Vagina (tissue), 2 donors: ENCODE measurements around the gene CPEB2. TPM values are rescaled to one million over a fixed set of nuclear protein-coding genes. Genes with fewer than 3 reads are reported as not detected.

Experiments
- DNase-seq, 2 donors: peaks; one replicate each; pipeline ENCODE4 v3.0.0-alpha.2; 2017; ENCODE audit errors: extremely low spot score in 2 of 2
- H3K27ac ChIP-seq: fragments of 200-600 bp; sonication (generic); one replicate; pipeline ENCODE4 v1.5.1; 2019
- H3K27me3 ChIP-seq: fragments of 200-600 bp; sonication (generic); one replicate; pipeline ENCODE4 v1.5.1; 2019
- H3K36me3 ChIP-seq, 2 donors: fragments of 200-600 bp; sonication (generic); one replicate each; pipeline ENCODE4 v1.5.1; 2017 to 2019
- H3K4me1 ChIP-seq: fragments of 200-600 bp; sonication (generic); one replicate; pipeline ENCODE4 v1.5.1; 2019
- H3K4me3 ChIP-seq, 2 donors: fragments of 200-600 bp; sonication (generic); 1 replicate in 1 of 2; 2 replicates in 1 of 2; pipeline ENCODE4 v1.5.1; 2016 to 2019
- H3K9me3 ChIP-seq: fragments of 200-600 bp; sonication (generic); one replicate; pipeline ENCODE4 v1.5.1; 2019
- POLR2A ChIP-seq, 2 donors: fragments of 450-650 bp; IDR thresholded peaks; one replicate each; pipeline ENCODE4 v1.6.1; 2017; ENCODE audit warnings: antibody characterized with exemption in 2 of 2, mild to moderate bottlenecking in 2 of 2, moderate library complexity in 2 of 2
- POLR2AphosphoS5 ChIP-seq, 2 donors: sonication (generic); formaldehyde crosslinking; IDR thresholded peaks; one replicate each; pipeline ENCODE4 v1.9.0; 2017; ENCODE audit warnings: antibody characterized with exemption in 2 of 2, mild to moderate bottlenecking in 2 of 2, low read depth in 1 of 2; ENCODE audit not compliant: insufficient read depth in 1 of 2
- intact Hi-C: fragments of 100-400 bp; cut with DNase I; formaldehyde crosslinking; loops from one replicate; pipeline ENCODE4 v1.15.1; 2023
- total RNA-seq: library from RNA; depleted of rRNA; stranded (reverse); fragments of >200 nt; gene quantifications from one replicate; pipeline ENCODE4 v1.2.3, GENCODE V29; 2016
- TF ChIP-seq, protein P1 (sequence below), 3 experiments: fragments of 450-650 bp in 2 of 3; fragments of 200-600 bp in 1 of 3; sonication (generic) in 1 of 3; IDR thresholded peaks; one replicate each; pipeline ENCODE4 v1.5.1; 2017 to 2019; ENCODE audit warnings: antibody characterized with exemption in 3 of 3, mild to moderate bottlenecking in 2 of 3, moderate library complexity in 2 of 3

Gene CPEB2
- total RNA-seq, 1 donor from 2014 or later, result 40.0 TPM

DNA sequence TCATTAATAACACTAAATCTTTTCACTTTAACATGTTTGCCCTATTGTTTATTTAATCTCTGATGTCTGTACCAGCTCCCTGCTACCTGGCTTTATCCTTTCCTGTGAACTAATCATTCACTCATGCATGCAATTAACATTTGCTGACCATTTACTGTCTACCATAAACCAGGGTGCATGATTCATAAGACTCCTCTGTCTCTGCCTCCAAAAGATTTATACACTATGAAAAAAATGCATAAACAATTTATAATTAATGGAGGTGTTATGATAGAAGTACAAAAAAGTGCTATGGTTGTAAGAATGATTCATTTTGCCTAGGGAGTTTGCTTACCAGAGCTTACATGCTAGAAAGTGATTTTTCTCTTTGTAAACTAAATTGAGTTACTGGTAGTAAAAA lies 24.5 kb upstream of the CPEB2 start:
- Histone ChIP-seq H3K4me1 (no peaks in the 10 kb centered on the region), H3K4me3 (no peak overlapping the region), H3K36me3 (no peaks in the 10 kb centered on the region), H3K27ac (no peak overlapping the region), H3K27me3 (no peaks in the 10 kb centered on the region), H3K9me3 (no peaks in the 10 kb centered on the region)
- DNase-seq, result no peak
- TF ChIP-seq, protein P1, sequence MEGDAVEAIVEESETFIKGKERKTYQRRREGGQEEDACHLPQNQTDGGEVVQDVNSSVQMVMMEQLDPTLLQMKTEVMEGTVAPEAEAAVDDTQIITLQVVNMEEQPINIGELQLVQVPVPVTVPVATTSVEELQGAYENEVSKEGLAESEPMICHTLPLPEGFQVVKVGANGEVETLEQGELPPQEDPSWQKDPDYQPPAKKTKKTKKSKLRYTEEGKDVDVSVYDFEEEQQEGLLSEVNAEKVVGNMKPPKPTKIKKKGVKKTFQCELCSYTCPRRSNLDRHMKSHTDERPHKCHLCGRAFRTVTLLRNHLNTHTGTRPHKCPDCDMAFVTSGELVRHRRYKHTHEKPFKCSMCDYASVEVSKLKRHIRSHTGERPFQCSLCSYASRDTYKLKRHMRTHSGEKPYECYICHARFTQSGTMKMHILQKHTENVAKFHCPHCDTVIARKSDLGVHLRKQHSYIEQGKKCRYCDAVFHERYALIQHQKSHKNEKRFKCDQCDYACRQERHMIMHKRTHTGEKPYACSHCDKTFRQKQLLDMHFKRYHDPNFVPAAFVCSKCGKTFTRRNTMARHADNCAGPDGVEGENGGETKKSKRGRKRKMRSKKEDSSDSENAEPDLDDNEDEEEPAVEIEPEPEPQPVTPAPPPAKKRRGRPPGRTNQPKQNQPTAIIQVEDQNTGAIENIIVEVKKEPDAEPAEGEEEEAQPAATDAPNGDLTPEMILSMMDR (IDR thresholded peaks at IDR 0.05), result no peak
- no peak for TF ChIP-seq POLR2A (IDR thresholded peaks at IDR 0.05)
- TF ChIP-seq POLR2AphosphoS5 (IDR thresholded peaks at IDR 0.05; ENCODE audit: insufficient read depth in 1 of 2, low read depth in 1 of 2), result no peak
- intact Hi-C loops, result no loop called here

GRCh38 chr4:14984448-14984847 lies 17.8 kb upstream of the CPEB2 start:
- Histone ChIP-seq H3K4me1 (no peaks in the 10 kb centered on the region), H3K4me3 (no peak overlapping the region), H3K27ac (no peak overlapping the region), H3K36me3 (no peaks in the 10 kb centered on the region), H3K9me3 (no peaks in the 10 kb centered on the region), H3K27me3 (no peaks in the 10 kb centered on the region)
- no peak for DNase-seq
- TF ChIP-seq, protein P1 (IDR thresholded peaks at IDR 0.05), result no peak
- TF ChIP-seq POLR2AphosphoS5 (IDR thresholded peaks at IDR 0.05; ENCODE audit: insufficient read depth in 1 of 2, low read depth in 1 of 2), result no peak
- no peak for TF ChIP-seq POLR2A (IDR thresholded peaks at IDR 0.05)
- intact Hi-C loops, result no loop called here

DNA sequence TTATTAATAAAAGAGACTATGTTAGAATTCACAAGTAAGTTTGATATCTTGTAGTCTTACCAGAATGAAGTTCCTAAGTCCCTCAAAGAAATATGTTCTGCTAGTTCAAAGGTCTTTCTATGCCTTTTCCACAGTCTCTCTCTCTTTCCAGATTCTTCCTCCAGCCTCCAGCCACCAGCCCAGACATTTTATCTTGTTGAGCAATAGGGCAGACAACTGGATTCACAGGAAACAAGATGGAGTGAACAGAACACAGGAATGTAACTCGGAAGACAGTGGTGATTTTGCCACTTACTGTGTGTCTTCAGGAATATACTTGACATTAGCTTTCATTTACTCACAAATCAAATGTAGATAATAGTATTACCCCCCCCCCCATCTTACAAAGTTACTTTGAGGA lies 17.1 kb upstream of the CPEB2 start:
- no peaks in the 10 kb centered on the region for H3K27me3 ChIP-seq
- no peak overlapping the region for H3K4me3 ChIP-seq
- DNase-seq, result no peak
- H3K4me1 ChIP-seq, result no peaks in the 10 kb centered on the region
- H3K36me3 ChIP-seq, result no peaks in the 10 kb centered on the region
- TF ChIP-seq POLR2A (IDR thresholded peaks at IDR 0.05) (no peak), POLR2AphosphoS5 (IDR thresholded peaks at IDR 0.05; ENCODE audit: insufficient read depth in 1 of 2, low read depth in 1 of 2) (no peak)
- TF ChIP-seq, protein P1 (IDR thresholded peaks at IDR 0.05), result no peak
- H3K27ac ChIP-seq, result no peak overlapping the region
- intact Hi-C loops, result no loop called here
- H3K9me3 ChIP-seq, result no peaks in the 10 kb centered on the region

- intact Hi-C loops, result no loop called here
- no peaks in the 10 kb centered on the region for H3K9me3 ChIP-seq
- TF ChIP-seq, protein P1 (IDR thresholded peaks at IDR 0.05), result no peak
- TF ChIP-seq POLR2A (IDR thresholded peaks at IDR 0.05) (no peak), POLR2AphosphoS5 (IDR thresholded peaks at IDR 0.05; ENCODE audit: insufficient read depth in 1 of 2, low read depth in 1 of 2) (no peak)
- DNase-seq, result no peak
- no peaks in the 10 kb centered on the region for H3K36me3 ChIP-seq
- H3K27ac ChIP-seq, result no peak overlapping the region
- no peaks in the 10 kb centered on the region for H3K4me1 ChIP-seq
- no peaks in the 10 kb centered on the region for H3K27me3 ChIP-seq
- no peak overlapping the region for H3K4me3 ChIP-seq
Measured at GRCh38 chr4:14985843-14986242, 16.4 kb upstream of the CPEB2 start.

GRCh38 chr4:14987054-14987453 lies 15.2 kb upstream of the CPEB2 start:
- no peaks in the 10 kb centered on the region for H3K4me1 ChIP-seq
- intact Hi-C loops, result no loop called here
- no peaks in the 10 kb centered on the region for H3K27me3 ChIP-seq
- H3K9me3 ChIP-seq, result no peaks in the 10 kb centered on the region
- H3K36me3 ChIP-seq, result no peaks in the 10 kb centered on the region
- H3K4me3 ChIP-seq, result no peak overlapping the region
- H3K27ac ChIP-seq, result no peak overlapping the region
- TF ChIP-seq, protein P1 (IDR thresholded peaks at IDR 0.05), result no peak
- TF ChIP-seq POLR2A (IDR thresholded peaks at IDR 0.05), result no peak
- TF ChIP-seq POLR2AphosphoS5 (IDR thresholded peaks at IDR 0.05; ENCODE audit: insufficient read depth in 1 of 2, low read depth in 1 of 2), result no peak
- no peak for DNase-seq
